HEK293 (cell line): ENCODE data around the gene UGT1A1.
"Not testable (repeated sequence)": the region's sequence is repeated elsewhere in the genome, so short reads cannot be mapped to it uniquely, and the experiment has no call there.

Source experiments
- CTCF ChIA-PET: fragments of 350-600 bp; formaldehyde crosslinking; extraction: SDS; loops from one replicate; lab custom pipeline; 2021; ENCODE audit warnings: antibody characterized with exemption; lab: Yijun Ruan, JAX
- POLR2A ChIA-PET: fragments of 300-600 bp; formaldehyde crosslinking; extraction: SDS; loops from one replicate; lab custom pipeline; 2020; ENCODE audit warnings: antibody characterized with exemption, inconsistent platforms; lab: Yijun Ruan, JAX
- H3K27ac ChIP-seq: fragments of 200-500 bp; sonication (Bioruptor generic); 2 replicates; pipeline ENCODE4 v1.5.1; 2014; ENCODE audit warnings: low read depth, low read length, control low read depth, inconsistent platforms; ENCODE audit errors: extremely low read depth
- H3K36me3 ChIP-seq, 2 experiments: fragments of 200-500 bp in 1 of 2; sonication (Bioruptor generic) in 1 of 2; 1 replicate in 1 of 2; 2 replicates in 1 of 2; pipeline ENCODE4 v1.5.1; 2014 to 2017; ENCODE audit warnings: inconsistent platforms in 2 of 2, low read length in 2 of 2; ENCODE audit not compliant: control insufficient read depth in 2 of 2, insufficient read depth in 1 of 2
- H3K4me1 ChIP-seq: fragments of 200-500 bp; sonication (Bioruptor generic); 2 replicates; pipeline ENCODE4 v1.5.1; 2014; ENCODE audit warnings: mild to moderate bottlenecking, low read length, inconsistent platforms; ENCODE audit not compliant: control insufficient read depth, insufficient read depth
- H3K4me3 ChIP-seq: 2 replicates; pipeline ENCODE4 v1.5.1; 2011; ENCODE audit warnings: low read depth, mild to moderate bottlenecking, control low read depth, low read length, moderate library complexity
- H3K9me3 ChIP-seq: fragments of 200-500 bp; sonication (Bioruptor generic); 2 replicates; pipeline ENCODE4 v1.5.1; 2014; ENCODE audit warnings: low read depth, low read length, inconsistent platforms; ENCODE audit not compliant: control insufficient read depth, insufficient read depth
- GLI2 ChIP-seq: fragments of 450-650 bp; formaldehyde crosslinking; IDR thresholded peaks from 2 replicates; pipeline ENCODE4; 2017; ENCODE audit warnings: missing biosample characterization, missing genetic modification characterization, low read depth, borderline replicate concordance
- KLF8 ChIP-seq: fragments of 450-650 bp; formaldehyde crosslinking; IDR thresholded peaks from 2 replicates; pipeline ENCODE4 v1.5.1; 2016; ENCODE audit warnings: missing biosample characterization, missing genetic modification characterization
- SALL2 ChIP-seq: fragments of 450-650 bp; formaldehyde crosslinking; IDR thresholded peaks from 2 replicates; pipeline ENCODE4 v1.5.0; 2017; ENCODE audit warnings: missing biosample characterization, mild to moderate bottlenecking, missing genetic modification characterization, borderline replicate concordance
- SCRT1 ChIP-seq: fragments of 450-650 bp; formaldehyde crosslinking; IDR thresholded peaks from 2 replicates; pipeline ENCODE4 v1.5.1; 2016; ENCODE audit warnings: missing biosample characterization, missing genetic modification characterization, borderline replicate concordance
- SCRT2 ChIP-seq: fragments of 450-650 bp; formaldehyde crosslinking; IDR thresholded peaks from 2 replicates; pipeline ENCODE4 v1.5.1; 2016; ENCODE audit warnings: missing biosample characterization, missing genetic modification characterization
- TRIM28 ChIP-seq: IDR thresholded peaks from 2 replicates; pipeline ENCODE4 v1.6.1; 2011; ENCODE audit warnings: low read length, control low read depth, borderline replicate concordance
- ZBTB21 ChIP-seq: fragments of 450-650 bp; formaldehyde crosslinking; IDR thresholded peaks from 2 replicates; pipeline ENCODE4 v1.5.1; 2017; ENCODE audit warnings: missing biosample characterization, missing genetic modification characterization
- ZFP3 ChIP-seq: fragments of 450-650 bp; formaldehyde crosslinking; IDR thresholded peaks from 2 replicates; pipeline ENCODE4 v1.5.1; 2016; ENCODE audit warnings: low read depth, missing biosample characterization, missing genetic modification characterization
- ZNF132 ChIP-seq: fragments of 450-650 bp; formaldehyde crosslinking; IDR thresholded peaks from 2 replicates; pipeline ENCODE4 v1.5.1; 2017; ENCODE audit warnings: missing biosample characterization, missing genetic modification characterization, borderline replicate concordance
- ZNF2 ChIP-seq: fragments of 450-650 bp; formaldehyde crosslinking; IDR thresholded peaks from 2 replicates; pipeline ENCODE4 v1.5.1; 2016; ENCODE audit warnings: missing biosample characterization, missing genetic modification characterization
- ZNF202 ChIP-seq: fragments of 450-650 bp; formaldehyde crosslinking; IDR thresholded peaks from 2 replicates; pipeline ENCODE4 v1.5.1; 2016; ENCODE audit warnings: missing biosample characterization, missing genetic modification characterization, borderline replicate concordance
- ZNF223 ChIP-seq: fragments of 450-650 bp; formaldehyde crosslinking; IDR thresholded peaks from 2 replicates; pipeline ENCODE4 v1.5.1; 2016; ENCODE audit warnings: missing biosample characterization, missing genetic modification characterization
- ZNF248 ChIP-seq: fragments of 450-650 bp; formaldehyde crosslinking; IDR thresholded peaks from 2 replicates; pipeline ENCODE4 v1.5.1; 2017; ENCODE audit warnings: missing biosample characterization, missing genetic modification characterization
- ZNF341 ChIP-seq: fragments of 450-650 bp; formaldehyde crosslinking; IDR thresholded peaks from 2 replicates; pipeline ENCODE4; 2016; ENCODE audit warnings: low read depth, missing biosample characterization, missing genetic modification characterization
- ZNF366 ChIP-seq: fragments of 450-650 bp; formaldehyde crosslinking; conservative IDR thresholded peaks from 2 replicates; pipeline ENCODE4 v1.5.1; 2016; ENCODE audit warnings: missing biosample characterization, missing genetic modification characterization
- ZNF391 ChIP-seq: fragments of 450-650 bp; formaldehyde crosslinking; IDR thresholded peaks from 2 replicates; pipeline ENCODE4 v1.5.1; 2016; ENCODE audit warnings: low read depth, missing biosample characterization, missing genetic modification characterization, borderline replicate concordance
- ZNF544 ChIP-seq: fragments of 450-650 bp; formaldehyde crosslinking; IDR thresholded peaks from 2 replicates; pipeline ENCODE4 v1.5.0; 2017; ENCODE audit warnings: missing biosample characterization, missing genetic modification characterization
- ZNF549 ChIP-seq: fragments of 450-650 bp; IDR thresholded peaks from 2 replicates; pipeline ENCODE4 v1.5.1; 2018; ENCODE audit warnings: missing biosample characterization, missing genetic modification characterization, mild to moderate bottlenecking, inconsistent platforms, moderate library complexity
- ZNF571 ChIP-seq: fragments of 450-650 bp; formaldehyde crosslinking; IDR thresholded peaks from 2 replicates; pipeline ENCODE4 v1.5.0; 2017; ENCODE audit warnings: missing biosample characterization, missing genetic modification characterization
- ZNF610 ChIP-seq: fragments of 450-650 bp; formaldehyde crosslinking; IDR thresholded peaks from 2 replicates; pipeline ENCODE4 v1.5.1; 2016; ENCODE audit warnings: missing biosample characterization, missing genetic modification characterization, borderline replicate concordance
- ZSCAN16 ChIP-seq: fragments of 450-650 bp; formaldehyde crosslinking; IDR thresholded peaks from 2 replicates; pipeline ENCODE4 v1.5.1; 2016; ENCODE audit warnings: missing biosample characterization, missing genetic modification characterization
- ZSCAN4 ChIP-seq: fragments of 450-650 bp; formaldehyde crosslinking; IDR thresholded peaks from 2 replicates; pipeline ENCODE4 v1.5.1; 2017; ENCODE audit warnings: missing biosample characterization, missing genetic modification characterization
- TF ChIP-seq, protein P1 (sequence below): fragments of 450-650 bp; formaldehyde crosslinking; IDR thresholded peaks from 2 replicates; pipeline ENCODE4 v1.5.1; 2016; ENCODE audit warnings: missing biosample characterization, missing genetic modification characterization
- TF ChIP-seq, protein P2 (sequence below): fragments of 450-650 bp; formaldehyde crosslinking; IDR thresholded peaks from 2 replicates; pipeline ENCODE4 v1.5.1; 2016; ENCODE audit warnings: missing biosample characterization, missing genetic modification characterization

UGT1A1 gene

GRCh38 chr2:233714121-233714520 lies 45.9 kb upstream of the UGT1A1 start:
- no peaks in the 10 kb centered on the region for H3K36me3 ChIP-seq
- ChIA-PET CTCF (no interaction called here), POLR2A (no interaction called here)
- H3K9me3 ChIP-seq: no peaks in the 10 kb centered on the region
- no peak for TF ChIP-seq ZNF248 (tag by site-specific recombination)
- TF ChIP-seq SCRT2 (tag by site-specific recombination): no peak
- TF ChIP-seq ZNF549 (tag by site-specific recombination): no peak
- TF ChIP-seq SALL2 (tag by site-specific recombination): no peak
- TF ChIP-seq, protein P1, sequence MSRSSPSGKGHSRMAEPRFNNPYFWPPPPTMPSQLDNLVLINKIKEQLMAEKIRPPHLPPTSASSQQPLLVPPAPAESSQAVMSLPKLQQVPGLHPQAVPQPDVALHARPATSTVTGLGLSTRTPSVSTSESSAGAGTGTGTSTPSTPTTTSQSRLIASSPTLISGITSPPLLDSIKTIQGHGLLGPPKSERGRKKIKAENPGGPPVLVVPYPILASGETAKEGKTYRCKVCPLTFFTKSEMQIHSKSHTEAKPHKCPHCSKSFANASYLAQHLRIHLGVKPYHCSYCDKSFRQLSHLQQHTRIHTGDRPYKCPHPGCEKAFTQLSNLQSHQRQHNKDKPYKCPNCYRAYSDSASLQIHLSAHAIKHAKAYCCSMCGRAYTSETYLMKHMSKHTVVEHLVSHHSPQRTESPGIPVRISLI: no peak
- TF ChIP-seq GLI2 (tag by site-specific recombination): no peak
- no peak for TF ChIP-seq ZSCAN4 (tag by site-specific recombination)
- TF ChIP-seq ZNF391 (tag by site-specific recombination): no peak
- TF ChIP-seq ZNF132 (tag by site-specific recombination): no peak
- no peaks in the 10 kb centered on the region for H3K4me1 ChIP-seq
- H3K27ac ChIP-seq: no peak overlapping the region
- H3K4me3 ChIP-seq: no peak overlapping the region

DNA sequence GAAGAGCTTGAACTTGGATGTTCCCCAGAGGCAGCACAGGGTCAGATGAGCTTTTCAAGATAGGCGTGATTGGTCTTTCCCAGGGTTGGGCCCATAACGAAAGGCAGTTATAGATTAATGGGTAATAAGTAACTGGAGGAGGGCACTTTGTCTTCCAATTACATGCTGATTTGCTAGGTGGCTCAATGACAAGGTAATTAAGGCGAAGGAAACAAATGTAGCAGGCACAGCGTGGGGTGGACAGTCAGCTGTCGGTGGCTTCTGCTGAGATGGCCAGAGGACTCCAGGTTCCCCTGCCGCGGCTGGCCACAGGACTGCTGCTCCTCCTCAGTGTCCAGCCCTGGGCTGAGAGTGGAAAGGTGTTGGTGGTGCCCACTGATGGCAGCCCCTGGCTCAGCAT lies 41.5 kb upstream of the UGT1A1 start, which contains the start of gene UGT1A4:
UGT1A4 (plus strand) TSS at position 185 of the 400 bp plus-strand sequence; CDS start at position 270, 85 bp downstream.
- no peaks in the 10 kb centered on the region for H3K36me3 ChIP-seq
- no peak within 1 kb of the TSS for H3K4me3 ChIP-seq
- H3K27ac ChIP-seq: no peak within 1 kb of the TSS
- ChIA-PET CTCF (no interaction called here), POLR2A (no interaction called here)
- no peaks in the 10 kb centered on the region for H3K9me3 ChIP-seq
- no peaks in the 10 kb centered on the region for H3K4me1 ChIP-seq
- TF ChIP-seq ZNF223 (no peak), ZNF202 (tag by site-specific recombination) (no peak), ZNF2 (no peak), ZBTB21 (tag by site-specific recombination) (no peak), ZFP3 (no peak), ZSCAN16 (tag by site-specific recombination) (no peak), ZNF610 (tag by site-specific recombination) (no peak)
- TF ChIP-seq, protein P2, sequence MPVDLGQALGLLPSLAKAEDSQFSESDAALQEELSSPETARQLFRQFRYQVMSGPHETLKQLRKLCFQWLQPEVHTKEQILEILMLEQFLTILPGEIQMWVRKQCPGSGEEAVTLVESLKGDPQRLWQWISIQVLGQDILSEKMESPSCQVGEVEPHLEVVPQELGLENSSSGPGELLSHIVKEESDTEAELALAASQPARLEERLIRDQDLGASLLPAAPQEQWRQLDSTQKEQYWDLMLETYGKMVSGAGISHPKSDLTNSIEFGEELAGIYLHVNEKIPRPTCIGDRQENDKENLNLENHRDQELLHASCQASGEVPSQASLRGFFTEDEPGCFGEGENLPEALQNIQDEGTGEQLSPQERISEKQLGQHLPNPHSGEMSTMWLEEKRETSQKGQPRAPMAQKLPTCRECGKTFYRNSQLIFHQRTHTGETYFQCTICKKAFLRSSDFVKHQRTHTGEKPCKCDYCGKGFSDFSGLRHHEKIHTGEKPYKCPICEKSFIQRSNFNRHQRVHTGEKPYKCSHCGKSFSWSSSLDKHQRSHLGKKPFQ: no peak

DNA sequence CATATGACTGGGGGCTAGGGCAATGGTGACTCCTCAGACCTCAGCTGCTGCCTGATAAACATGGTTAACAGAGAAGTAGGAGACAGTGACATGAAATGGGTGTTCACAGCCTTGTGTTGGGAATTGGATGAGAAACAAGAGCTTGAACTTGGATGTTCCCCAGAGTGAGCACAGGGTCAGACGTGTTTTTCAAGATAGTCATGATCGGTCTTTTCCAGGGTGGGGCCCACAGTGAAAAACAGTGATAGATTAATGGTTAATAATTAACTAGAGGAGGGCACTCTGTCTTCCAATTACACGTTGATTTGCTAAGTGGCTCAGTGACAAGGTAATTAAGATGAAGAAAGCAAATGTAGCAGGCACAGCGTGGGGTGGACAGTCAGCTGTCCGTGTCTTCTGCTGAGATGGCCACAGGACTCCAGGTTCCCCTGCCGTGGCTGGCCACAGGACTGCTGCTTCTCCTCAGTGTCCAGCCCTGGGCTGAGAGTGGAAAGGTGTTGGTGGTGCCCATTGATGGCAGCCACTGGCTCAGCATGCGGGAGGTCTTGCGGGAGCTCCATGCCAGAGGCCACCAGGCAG lies 31.3 kb upstream of the UGT1A1 start, which contains the start of gene UGT1A3:
UGT1A3 (plus strand) TSS at position 320 of the 579 bp plus-strand sequence; CDS start at position 405, 85 bp downstream.
- no peak within 1 kb of the TSS for H3K4me3 ChIP-seq
- H3K4me1 ChIP-seq: no peaks in the 10 kb centered on the region
- H3K27ac ChIP-seq: no peak within 1 kb of the TSS
- CTCF ChIA-PET: no interaction called here
- H3K36me3 ChIP-seq: no peaks in the 10 kb centered on the region
- TF ChIP-seq ZNF366 (no peak), SCRT1 (tag by site-specific recombination) (no peak), ZNF341 (no peak), KLF8 (tag by site-specific recombination) (no peak), TRIM28 (no peak), ZNF544 (tag by site-specific recombination) (no peak), ZNF571 (tag by site-specific recombination) (no peak)
- no peaks in the 10 kb centered on the region for H3K9me3 ChIP-seq
- POLR2A ChIA-PET: no interaction called here

DNA sequence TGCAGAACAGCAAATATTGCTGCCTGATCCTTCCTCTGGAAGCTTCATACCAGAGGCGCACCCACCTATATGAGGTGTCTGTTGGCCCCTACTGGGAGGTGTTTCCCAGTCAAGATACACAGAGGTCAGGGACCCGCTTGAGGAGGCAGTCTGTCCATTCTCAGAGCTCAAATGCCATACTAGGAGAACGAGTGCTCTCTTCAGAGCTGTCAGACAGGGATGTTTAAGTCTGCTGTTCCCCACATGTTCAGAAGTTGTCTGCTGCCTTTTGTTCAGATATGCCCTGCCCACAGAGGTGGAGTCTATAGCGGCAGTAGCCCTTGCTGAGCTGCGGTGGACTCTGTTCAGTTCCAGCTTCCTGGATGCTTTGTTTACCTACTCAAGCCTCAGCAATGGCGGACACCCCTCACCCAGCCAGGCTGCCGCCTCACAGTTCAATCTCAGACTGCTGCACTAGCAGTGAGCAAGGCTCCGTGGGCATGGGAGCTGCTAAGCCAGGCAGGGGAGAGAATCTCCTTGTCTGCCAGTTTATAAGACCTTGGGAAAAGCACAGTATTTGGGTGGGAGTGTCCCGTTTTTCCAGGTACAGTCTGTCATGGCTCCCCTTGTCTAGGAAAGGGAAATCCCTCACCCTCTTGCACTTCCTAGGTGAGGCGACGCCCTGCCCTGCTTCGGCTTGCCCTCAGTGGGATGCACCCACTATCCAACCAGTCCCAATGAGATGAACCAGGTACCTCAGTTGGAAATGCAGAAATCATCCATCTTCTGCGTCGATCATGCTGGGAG lies 23.0 kb upstream of the UGT1A1 start:
- H3K27ac ChIP-seq, H3K4me3 ChIP-seq, POLR2A ChIA-PET, H3K9me3 ChIP-seq, CTCF ChIA-PET, H3K36me3 ChIP-seq, H3K4me1 ChIP-seq: not testable (repeated sequence)
